Central memory CD4-positive, alpha-beta T cell (primary cell): Measurements from ENCODE around the gene MUC7.
A peak's percentile ranks its signal among the peaks of the same experiment; 100 is the strongest.
"Not testable (repeated sequence)": the region's sequence is repeated elsewhere in the genome, so short reads cannot be mapped to it uniquely, and the experiment has no call there.

ENCODE experiments used
- DNase-seq: peaks from one replicate; pipeline ENCODE4 v3.0.0; 2022
- total RNA-seq, 3 experiments: gene quantifications; one replicate each; lab custom pipeline; 2026; lab: John Stamatoyannopoulos, UW

The MUC7 gene
- 0 reads per million in 3 experiments for total RNA-seq

DNA sequence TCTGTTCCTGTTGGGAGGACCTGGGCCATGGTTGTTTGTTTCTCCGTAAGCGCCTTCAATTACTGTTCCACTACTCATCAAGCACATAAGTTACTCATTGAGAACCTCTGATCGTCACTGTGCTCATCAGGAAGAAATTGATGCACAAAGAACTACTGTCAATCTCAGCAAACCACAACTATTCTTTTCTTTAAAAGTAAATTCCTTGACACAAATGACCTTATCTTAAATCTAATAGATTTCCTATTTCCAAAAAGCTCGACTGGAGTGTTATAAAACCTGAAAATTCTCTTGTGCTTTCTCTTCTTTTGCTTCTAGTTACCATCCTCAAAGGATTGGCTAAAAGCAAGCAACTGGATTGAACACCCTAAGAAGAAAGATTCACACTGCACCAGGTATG is at the start of gene MUC7:
MUC7 (plus strand) TSS at position 301 of the 400 bp plus-strand sequence. CDS start 1,825 bp downstream, outside the sequence.
- no peak for DNase-seq

DNA sequence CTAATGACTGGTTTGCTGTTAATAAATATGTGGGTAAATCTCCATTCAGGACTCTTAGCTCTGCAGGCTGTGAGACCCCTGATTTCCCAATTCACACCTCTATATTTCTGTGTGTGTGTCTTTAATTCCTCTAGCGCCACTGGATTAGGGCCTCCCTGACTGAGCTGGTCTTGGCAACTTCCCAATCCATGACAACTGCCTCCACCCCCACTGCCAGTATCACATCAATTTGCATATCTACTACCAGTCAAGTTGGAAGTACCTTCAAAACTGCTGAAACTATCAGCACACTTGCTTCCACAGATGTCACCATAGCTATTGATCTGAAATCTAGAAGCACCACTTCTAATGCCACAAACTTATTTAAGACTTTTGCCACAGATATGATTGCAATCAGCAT is 46.7 kb upstream of the MUC7 start:
- DNase-seq = no peak

DNA sequence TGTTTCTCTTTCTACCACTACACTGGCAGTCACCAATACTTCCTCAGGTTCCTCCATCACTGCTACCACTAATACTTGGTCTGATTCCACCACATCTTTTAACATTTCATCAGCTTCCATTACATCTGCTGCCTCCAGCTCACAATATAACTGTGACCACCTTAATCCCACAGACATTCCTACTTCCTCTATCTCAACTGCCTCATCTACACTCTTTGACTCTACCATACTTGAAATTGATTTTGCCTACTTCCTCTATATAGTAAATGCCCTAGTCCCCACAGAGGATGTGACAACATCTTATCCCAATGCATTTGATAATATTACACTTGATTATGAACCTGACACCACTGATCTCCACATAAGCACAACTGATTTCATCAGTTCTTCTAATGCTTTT is 45.2 kb upstream of the MUC7 start:
- DNase-seq = no peak

DNA sequence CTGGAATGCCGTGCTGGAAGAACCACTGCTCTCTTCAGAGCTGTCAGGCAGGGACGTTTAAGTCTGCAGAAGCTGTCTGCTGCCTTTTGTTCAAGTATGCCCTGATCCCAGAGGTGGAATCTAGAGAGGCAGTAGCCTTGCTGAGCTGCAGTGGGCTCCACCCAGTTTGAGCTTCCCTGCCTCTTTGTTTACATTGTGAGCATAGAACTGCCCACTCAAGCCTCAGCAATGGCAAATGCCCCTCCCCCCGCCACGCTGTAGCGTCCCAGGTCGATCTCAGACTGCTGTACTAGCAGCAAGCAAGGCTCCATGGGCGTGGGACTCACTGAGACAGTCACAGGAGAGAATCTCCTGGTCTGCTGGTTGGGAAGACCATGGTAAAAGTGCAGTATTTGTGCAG is 34.8 kb upstream of the MUC7 start:
- DNase-seq = no peak

DNA sequence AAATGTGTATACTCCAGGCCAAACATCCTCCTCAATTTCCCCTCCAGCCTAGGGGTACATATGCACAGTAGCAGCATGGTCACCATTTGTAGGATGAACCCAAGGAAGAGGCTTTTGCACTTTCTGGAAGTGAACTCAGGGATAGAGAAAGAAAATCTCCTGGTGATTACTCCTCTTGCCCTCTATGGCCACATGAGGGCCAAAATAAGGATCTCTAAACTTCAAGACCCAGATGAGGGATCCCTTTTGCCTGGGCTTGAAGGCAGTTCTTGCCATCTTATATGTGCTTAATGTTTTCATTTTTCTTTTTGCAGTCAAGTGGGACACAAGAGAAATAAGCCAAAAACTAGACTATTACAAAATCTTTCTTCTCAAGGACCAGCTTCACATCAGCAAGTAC is 29.5 kb upstream of the MUC7 start:
- no peak for DNase-seq

DNA sequence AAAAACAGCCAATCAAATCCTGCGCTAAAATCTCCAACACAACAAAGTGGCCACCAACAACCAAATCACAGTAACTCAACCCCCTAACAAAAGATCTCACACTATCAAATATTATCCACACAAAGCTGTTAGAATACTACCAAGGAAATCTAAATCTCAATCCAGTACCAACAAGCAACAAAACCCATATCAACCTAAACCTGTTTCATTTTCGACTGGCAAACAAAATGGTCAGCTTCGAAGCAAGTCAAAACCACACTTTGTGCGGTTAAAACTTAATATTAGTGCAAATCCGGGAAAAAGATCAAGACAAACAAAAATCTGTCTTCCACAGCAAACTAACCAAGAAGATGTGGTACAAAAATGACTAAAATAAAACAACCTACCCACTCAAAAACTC is 28.7 kb upstream of the MUC7 start:
- DNase-seq = no peak

DNA sequence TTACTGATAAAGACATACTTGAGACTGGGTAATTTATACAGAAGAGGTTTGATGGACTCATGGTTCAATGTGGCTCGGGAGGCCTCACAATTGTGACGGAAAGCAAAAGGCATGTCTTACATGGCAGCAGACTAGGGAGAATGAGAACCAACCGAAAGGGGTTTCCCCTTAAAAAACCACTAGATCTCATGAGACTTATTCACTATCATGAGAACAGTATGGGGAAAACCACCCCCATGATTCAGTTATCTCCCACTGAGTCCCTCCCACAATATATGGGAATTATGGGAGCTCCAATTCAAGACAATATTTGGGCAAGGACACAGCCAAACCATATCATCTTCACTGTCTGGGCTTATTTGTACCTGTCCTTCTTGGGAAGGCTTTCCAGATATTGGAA is 22.8 kb upstream of the MUC7 start:
- no peak for DNase-seq

DNA sequence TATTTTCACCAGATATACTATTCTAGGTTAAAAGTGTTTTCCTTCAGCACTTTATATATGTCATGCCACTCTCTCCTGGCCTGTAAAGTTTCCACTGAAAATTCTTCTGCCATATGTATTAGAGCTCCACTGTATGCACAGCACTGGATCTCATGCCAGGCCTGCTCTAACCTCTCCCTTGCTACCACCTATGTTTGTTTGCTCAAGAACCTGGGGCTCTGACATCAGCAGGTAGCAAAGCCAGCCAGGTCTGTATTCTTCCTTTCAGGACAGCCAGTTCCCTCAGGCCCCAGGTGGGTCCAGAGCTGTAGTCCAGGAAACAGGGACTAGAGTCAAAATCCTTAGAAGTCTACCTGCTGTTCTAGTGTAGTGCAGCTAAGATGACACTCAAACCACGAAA is 19.1 kb upstream of the MUC7 start:
- no peak for DNase-seq

DNA sequence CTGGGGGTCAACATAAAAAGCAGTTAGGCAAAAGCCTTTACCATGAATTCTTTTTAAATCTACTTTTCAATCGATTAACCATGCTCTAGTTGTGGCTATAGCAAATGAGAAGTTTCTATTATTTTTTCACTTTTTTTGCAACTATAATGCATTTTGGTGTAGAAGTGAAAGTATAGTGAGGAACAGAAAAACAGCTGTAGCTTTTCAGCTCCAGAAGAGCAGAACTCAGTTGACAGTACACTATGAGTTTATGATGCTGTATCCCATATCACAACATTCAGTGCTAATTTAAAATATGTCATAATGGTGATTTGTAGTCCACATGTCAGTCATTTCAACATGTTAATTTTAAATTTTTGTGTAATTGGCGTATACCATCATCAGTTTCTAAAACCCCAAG is 8.7 kb upstream of the MUC7 start:
- DNase-seq = no peak

DNA sequence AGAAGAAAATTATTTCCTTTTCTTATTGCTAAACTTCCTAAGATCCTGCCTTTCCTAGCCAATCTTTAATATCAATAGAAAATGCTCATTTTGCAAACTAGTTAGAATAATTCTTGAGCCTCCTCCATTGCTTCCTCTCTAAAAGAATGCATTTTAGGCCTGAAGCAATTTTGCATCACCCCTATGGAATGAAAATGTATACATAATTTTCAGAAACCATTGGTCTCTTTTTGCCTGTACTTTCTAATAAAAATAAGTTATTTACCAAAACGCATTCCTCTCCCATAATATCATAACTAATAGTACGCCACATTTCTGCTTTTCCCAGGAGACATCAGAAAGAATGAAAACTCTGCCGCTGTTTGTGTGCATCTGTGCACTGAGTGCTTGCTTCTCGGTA is 1.7 kb downstream of the MUC7 start:
- DNase-seq = no peak

DNA sequence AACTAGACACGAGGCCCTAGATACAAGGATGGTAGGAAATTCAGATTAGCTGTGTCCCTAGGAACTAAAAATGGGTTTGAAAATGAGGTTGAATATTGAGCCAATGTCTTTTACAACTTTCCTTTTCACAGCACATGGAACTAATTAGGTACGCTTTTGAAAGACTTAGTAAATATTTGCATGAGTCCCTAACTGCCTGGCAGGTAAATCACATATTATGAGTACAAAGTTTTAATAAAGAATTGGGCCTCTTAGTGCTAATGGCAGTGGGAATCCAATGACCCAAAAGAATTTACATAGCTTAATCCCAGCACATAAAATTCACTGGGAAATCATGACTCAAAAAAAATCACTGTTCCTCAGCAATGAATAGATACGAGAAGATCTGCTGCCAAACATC is 16.8 kb downstream of the MUC7 start:
- no peak for DNase-seq

DNA sequence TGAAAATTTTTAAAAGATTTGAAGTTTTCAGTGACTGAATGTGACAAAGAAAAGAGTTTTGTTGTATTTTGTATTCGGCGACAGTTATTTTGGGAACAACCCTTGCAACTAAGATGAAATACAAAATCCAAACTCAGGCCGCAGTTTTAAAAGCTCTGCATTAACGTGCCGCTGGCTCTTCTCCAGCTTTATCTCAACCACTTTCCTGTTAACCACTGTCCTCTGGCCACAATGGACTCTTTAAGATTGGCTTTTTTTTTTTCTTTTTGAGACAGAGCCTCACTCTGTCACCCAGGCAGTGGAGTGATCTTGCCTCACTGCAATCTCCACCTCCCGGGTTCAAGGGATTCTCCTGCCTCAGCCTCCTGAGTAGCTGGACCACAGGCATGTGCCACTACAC is 24.2 kb downstream of the MUC7 start:
- DNase-seq = no peak

DNA sequence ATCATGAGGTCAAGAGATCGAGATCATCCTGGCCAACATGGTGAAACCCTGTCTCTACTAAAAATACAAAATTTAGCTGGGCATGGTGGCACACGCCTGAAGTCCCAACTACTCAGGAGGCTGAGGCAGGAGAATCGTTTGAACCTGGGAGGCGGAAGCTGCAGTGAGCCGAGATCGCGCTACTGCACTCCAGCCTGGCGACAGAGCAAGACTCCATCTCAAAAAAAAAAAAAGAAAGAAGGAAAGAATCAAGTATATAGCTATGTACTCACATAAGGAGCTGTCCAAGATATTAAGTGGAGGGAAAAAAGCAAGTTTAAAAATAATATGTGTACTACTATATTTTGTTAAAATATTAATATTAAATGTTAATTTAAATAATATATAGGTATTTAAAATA is 29.8 kb downstream of the MUC7 start:
- DNase-seq = not testable (repeated sequence)

DNA sequence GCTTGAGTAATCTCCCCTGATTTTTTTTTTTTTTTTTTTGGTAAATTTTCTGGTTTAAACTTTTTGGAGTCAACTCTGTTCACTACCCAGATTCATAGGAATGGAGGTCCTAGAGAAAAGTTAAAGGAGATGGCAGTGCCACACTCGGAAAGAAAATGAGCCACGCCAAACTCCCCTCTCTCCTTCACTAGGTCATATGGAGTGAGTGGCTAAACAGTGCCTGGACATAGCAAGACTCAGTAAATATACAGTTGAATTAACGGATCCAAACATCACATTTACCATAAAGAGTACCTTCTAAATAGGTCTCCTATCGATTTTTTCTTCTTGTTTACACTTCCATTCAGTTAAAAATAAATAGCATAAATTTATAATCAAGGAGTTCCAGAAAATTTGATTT is 32.7 kb downstream of the MUC7 start:
- no peak for DNase-seq

DNA sequence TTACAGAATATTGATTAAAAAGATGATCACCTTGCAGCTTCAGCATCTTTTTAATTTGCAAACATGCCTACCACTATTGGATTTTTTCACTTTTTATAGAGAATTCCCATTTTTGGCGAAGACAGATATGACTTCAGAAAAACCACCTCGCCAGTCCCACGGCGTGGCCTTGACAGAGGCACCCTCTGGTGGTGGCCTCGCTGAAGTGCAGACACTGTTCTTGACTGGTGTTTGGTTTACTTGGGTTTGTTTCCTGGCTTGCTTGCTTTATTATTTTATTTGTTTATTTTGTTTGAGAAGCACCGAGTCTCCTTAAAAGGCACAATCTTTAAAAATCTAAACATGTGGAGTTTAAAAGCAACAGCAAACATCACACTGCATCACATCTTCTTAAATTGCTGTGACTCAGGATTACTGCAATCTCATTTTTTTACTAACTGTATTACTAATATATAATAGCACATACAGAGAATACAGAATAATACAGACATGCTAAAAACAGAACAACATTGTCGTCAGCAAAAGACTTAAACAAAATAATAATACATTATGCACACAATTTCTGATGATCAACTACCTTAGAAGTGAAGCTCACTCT is 33.3 kb downstream of the MUC7 start:
- DNase-seq = peak; percentile 22

DNA sequence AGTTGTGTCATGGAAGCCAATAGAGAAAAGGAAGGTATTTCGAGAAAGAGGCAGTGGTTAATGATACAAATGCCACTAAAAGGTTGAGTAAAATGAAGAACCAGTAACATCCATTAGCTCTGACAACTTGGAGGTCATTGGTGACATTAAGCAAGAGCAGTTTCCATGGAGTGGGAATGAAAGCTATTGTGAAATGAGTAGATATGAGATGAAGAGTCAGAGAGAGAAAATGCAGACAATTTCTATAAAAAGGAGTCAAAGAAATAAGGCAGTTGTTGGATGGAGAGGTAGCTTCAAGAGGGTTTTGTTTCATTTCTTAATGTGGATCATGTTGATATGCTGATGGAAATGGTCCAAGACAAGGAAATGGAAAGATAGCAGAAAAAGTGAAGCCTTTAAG is 36.8 kb downstream of the MUC7 start:
- DNase-seq = no peak

DNA sequence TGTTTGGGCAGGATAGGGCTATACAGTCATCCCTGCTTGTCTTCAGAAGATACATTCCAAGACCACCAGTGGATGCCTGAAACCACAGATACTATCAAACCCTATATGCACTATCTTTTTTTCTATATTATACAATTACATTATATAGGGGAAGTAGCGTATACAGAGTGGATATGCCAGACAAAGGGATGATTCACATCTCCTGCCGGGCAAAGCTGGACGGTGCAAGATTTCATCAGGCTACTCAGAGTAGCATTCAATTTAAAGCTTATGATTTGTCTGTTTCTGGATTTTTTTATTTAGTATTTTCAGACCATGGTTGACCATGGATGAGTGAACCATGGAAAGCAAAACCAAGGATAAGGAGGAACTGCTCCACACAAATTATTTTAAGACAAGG is 39.4 kb downstream of the MUC7 start:
- DNase-seq = no peak

DNA sequence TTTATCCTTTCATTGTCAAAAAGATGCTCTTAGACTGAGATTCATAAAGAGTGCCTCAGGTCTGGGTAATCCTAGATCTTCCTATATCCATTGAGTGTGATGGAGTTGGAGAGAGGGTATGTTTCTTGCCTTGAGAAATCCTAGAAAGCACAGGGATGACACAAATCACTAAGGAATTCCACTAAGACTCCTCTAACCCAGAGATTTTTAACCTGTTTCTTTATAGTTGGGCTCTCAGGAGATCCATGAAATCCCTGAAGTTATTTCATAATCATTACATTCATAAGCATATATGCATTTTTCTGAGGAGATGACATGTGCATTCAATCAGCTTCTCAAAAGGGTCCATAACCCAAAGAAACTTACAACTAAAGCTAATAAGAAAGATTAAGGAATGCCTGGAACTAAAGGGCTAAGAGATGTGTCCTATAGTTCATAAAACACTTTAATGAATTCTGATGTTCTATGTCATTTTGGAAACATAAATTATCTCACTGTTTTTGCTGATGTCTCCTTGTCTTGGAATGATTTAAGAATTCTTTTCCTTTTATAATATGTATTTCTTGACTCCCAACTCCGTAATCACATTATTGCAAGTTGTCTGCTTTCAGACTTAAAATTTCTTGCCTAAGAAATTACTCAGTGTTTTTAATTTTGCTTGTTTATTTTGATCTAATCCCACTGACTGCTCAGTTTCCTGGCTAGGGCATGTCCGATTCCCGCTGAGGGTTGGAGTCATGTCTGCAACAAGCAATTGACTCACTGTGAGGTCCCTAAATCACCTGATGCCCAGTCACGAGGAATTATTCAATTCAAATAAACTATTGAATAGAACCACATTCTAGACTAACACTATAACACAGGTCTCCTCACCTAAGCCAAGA is 43.6 kb downstream of the MUC7 start:
- DNase-seq = no peak

DNA sequence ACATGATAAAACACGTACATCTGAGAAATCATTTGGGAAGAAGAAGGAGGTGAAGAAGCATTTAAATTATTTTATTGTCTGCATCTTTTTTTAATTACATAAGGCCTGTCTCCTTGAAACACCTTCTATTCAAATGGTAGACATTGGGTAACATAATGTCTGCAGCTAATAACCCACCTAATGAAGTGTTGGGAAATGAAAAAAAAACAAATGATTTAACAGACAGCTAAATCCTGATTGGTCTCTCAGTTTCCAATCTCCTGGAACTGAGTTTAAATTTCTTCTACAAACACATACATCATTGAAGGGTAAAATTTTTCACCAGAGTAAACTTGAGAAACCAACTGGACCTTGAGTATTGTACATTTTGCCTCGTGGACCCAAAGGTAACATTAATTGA is 46.3 kb downstream of the MUC7 start, which contains the start of gene AMTN:
AMTN (plus strand) TSS at position 301 of the 400 bp plus-strand sequence. CDS start 209 bp downstream, outside the sequence.
- DNase-seq = no peak

DNA sequence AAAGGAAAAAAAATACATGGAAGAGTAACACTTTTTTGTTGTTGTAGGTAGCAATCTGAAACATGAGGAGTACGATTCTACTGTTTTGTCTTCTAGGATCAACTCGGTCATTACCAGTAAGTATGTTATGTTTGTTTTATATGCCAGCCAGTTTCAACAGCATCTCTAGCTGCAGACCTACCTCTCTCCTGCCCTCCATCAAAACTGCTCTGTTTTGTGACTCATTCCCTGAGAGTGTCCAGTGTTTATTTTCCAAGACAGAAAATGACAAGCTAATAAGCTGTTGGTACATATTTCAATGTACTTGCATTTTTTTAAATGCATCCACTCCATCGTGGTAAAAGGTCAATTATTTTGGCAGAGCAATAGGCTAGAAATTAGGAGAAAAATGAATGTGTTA is 46.7 kb downstream of the MUC7 start:
- DNase-seq = no peak

DNA sequence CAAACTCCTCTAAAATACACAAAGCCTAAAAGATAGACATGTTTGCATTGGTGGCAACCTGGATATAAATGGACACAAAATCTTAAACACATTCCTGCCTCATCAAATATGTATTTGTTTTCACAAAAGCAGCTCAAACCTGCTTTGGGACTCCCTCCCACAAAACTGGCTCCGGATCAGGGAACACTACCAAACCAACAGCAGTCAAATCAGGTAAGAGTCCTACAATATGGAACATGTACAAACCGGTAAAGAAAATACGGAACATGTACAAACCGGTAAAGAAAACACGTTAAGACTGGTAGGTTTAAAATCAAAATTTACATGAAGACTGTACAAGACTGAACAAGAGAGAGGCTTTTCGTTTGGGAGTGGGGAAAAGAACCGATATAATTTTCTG is 50.6 kb downstream of the MUC7 start:
- DNase-seq = no peak

DNA sequence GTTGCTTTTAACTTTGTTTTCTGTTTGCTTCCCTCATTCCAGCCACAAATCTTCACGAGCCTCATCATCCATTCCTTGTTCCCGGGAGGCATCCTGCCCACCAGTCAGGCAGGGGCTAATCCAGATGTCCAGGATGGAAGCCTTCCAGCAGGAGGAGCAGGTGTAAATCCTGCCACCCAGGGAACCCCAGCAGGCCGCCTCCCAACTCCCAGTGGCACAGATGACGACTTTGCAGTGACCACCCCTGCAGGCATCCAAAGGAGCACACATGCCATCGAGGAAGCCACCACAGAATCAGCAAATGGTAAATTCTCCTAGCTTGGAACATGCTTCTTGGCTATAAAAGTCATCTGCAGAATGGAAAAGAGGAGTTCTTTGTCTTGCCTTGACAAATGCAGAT is 59.0 kb downstream of the MUC7 start:
- DNase-seq = no peak

DNA sequence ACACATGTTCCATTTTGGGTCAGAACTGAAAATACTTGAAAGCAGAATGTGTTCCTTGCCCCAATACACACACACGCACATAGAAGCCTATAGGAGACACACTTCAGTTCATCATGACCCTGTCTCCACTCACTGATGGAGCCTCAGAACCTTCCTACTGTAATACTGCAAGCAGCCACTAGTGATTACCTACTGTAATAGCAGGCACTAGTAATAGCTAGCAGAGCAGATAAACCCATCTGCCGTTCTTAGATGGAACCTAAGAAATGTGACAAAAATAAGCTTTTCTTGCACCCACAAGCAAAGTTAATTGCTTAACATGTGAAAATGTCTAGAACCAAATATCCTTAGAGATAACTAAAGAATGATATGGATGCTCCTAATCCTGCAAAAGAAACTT is 60.0 kb downstream of the MUC7 start:
- no peak for DNase-seq
